Esophagus muscularis mucosa (tissue), 4 donors: ENCODE data around the gene NOL4.

Experiments
- CTCF ChIP-seq, 3 experiments: fragments of 200-600 bp in 2 of 3; fragments of 450-650 bp in 1 of 3; sonication (generic) in 2 of 3; IDR thresholded peaks; one replicate each; pipeline ENCODE4 v1.5.1; 2017 to 2019; ENCODE audit warnings: antibody characterized with exemption in 3 of 3, mild to moderate bottlenecking in 2 of 3, moderate library complexity in 1 of 3
- EP300 ChIP-seq: sonication (generic); formaldehyde crosslinking; IDR thresholded peaks from one replicate; pipeline ENCODE4 v1.6.1; 2017; ENCODE audit warnings: antibody characterized with exemption
- POLR2AphosphoS5 ChIP-seq, 2 donors: sonication (generic); formaldehyde crosslinking; IDR thresholded peaks; one replicate each; pipeline ENCODE4 v1.6.1; 2017; ENCODE audit warnings: antibody characterized with exemption in 2 of 2

GRCh38 chr18:34212511-34212910 is 12.2 kb downstream of the NOL4 start:
- TF ChIP-seq EP300 (no peak), CTCF (IDR thresholded peaks at IDR 0.05) (no peak), POLR2AphosphoS5 (IDR thresholded peaks at IDR 0.05) (no peak)
